NOMO-1 (cell line): Measurements from ENCODE around the gene KIAA0319L.
"Not testable (repeated sequence)": the region's sequence is repeated elsewhere in the genome, so short reads cannot be mapped to it uniquely, and the experiment has no call there.

ENCODE experiments used
- DNase-seq, 2 experiments: peaks; one replicate each; lab custom pipeline; 2025; ENCODE audit not compliant: unreplicated experiment in 2 of 2; lab: John Stamatoyannopoulos, UW

Gene KIAA0319L

DNA sequence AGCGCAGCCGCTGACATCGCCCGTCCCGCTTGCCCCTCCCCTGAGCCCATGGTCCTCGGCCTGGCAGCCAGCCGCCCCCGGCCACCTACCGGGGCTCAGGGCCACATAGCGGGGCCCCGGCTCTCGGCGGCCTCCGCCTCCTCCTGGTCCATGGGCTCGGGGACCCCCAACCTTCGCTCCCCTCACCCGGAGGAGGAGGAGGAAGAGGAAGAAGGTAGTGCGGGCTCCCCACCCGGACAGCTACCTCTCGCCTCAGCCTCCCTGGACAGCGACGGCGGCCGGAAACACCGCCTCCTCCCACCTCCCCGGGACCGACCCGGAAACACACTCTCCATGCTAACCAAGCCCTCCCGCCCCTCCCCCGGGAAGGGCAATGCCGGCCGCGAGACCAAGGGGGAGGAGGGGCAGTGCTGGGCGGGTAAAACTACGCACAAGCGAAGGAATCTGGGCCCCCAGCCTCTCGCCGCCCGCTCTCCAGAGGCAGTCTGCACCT is at the start of gene KIAA0319L:
Gene KIAA0319L, minus strand, starts transcription at position 286 of the 493 bp plus-strand sequence. CDS start 2,912 bp downstream, outside the sequence.
- DNase-seq: peak; percentile 85 to 87

DNA sequence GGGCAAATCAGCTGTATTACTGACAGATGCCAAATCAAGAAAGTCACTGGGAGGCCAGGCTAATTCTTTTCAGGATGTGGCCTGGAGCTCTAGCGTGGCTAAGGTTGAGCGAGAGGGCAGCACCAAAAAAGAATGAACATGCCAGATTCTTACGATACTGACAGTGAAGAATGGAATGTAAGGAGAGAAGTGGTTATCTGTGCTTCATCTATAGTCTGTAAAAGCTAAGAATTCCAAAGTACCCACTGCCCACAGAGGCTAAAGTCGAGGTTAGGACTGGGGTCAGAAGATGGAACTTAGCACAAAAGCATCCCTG is 48.6 kb upstream of the KIAA0319L start:
- DNase-seq: no peak

DNA sequence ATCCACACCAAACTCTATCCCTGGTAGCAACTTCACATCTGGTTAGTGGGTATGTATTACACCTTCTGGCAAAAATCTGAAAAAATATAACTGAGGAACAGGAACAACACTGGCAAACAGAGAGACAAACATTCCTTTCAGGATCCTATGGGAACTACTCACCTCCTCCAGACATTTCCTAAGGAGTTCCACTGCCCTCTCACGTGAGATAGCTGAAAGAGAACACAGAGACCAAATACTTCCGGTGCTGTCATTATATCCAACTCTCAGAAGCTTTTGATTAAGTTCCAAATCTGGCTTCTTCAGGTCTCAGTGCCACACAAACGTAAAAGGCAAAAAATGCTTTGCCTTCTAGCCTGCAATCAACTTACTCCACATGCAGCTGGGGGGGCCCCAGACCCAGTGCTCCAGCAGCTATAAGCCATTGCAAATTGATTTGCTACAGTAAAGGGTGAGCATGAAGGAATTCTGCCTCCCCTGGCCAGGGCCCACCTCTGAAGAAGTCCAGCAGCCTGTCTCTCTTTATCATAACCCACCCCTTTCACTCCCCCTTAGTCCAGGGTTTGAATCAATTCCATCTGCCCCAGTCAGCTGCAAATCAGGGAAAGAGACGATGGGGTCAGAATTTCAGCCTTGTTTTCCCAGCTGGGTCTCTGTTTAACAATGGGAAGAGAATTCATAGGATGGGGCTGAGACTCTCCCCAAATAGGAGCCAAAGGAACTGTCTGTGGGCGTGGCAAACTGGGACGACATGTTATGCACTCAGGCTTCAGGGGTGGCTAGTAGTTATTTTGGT is 48.1 kb upstream of the KIAA0319L start:
- no peak for DNase-seq

DNA sequence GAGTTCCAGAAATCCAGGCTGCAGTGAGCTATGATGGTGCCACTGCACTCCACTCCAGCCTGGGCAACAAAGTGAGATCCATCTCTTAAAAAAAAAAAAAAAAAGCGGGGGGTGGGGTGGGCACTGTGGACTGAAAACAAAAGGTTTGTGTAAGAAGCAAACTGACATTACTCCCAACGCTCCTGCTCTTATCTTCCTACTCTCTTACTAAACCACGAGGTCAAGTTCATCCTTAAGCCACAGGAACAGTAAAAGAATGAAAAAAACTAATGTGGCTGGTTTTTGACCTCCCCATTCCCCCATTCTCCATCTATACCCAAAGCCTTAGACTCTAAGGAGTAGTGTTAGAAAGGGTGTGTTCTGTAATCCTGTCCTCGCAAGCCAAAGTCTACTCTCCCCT is 46.7 kb upstream of the KIAA0319L start:
- DNase-seq: no peak

DNA sequence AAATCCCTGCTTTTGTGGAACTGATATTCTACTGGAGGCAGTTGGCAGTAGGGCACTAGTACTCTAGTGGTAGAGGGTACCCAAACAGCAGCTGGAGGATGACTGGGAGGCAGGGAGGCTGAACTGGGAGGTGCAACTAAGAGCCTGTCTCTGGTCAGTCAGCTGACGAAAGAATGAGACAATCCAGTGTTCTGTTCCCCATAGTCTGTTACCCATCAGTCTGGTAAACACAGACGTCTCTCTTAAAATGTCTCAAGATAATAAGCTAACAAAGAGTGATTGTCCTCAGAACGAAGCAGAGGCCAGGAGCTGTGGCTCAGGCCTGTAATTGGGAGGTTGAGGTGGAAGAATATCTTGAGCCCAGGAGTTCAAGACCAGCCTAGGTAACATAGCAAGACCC is 46.3 kb upstream of the KIAA0319L start:
- no peak for DNase-seq

DNA sequence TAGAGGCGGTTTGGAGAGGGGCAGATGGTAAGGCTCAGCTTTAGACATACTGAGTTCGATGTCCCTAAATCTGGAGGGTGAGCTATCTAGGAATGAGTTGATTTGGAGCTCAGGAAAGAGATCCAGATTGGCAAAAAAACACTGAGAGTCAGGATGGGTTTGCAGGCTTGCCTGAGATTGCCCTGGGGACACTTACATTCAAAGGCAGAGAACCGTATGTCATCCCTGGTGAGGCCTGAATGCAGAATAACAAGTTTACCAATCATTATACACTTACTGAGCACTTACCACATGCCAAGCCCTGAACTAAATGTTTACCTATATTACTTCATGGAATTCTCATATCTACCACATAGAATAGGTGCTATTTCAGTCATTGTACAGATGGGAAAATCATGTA is 43.4 kb upstream of the KIAA0319L start:
- DNase-seq: no peak

DNA sequence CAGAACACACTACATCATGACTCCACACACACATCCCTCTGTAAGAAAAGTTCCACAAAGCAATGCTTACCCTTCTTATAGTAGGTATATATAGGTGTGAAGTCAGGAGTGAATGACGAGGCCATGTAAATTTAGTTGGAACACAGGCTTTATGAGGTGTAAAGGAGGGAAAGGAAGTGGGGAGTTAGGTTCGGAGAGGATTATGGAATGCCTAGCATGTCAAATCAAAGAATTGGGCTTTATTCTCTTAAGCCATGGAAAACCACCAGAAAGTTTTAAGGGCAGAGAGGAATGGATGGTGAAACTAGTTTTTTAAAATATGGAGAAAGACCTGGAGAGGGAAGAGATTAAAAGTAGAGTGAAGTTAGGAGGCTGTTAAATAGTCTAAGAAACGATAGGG is 42.2 kb upstream of the KIAA0319L start:
- DNase-seq: no peak

DNA sequence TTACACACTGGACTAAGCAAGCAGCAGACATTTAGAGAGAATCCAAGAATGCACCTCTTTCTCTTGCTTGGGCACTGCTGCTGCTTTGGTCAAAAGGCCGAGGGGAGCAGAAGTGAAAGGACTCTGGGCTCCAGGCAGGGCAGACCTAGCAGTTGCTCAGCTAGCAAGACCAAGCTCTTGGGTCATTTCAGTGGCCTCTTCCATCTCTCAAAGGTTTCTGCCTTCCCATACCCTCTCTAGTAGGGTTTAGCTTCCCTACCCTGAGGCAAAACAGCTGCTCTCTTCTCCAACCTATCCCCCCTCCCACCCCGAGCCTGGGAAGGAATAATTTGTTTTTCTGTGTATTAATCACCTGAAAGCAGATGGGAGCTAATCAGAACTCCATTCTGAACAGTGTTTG is 41.7 kb upstream of the KIAA0319L start:
- DNase-seq: no peak

DNA sequence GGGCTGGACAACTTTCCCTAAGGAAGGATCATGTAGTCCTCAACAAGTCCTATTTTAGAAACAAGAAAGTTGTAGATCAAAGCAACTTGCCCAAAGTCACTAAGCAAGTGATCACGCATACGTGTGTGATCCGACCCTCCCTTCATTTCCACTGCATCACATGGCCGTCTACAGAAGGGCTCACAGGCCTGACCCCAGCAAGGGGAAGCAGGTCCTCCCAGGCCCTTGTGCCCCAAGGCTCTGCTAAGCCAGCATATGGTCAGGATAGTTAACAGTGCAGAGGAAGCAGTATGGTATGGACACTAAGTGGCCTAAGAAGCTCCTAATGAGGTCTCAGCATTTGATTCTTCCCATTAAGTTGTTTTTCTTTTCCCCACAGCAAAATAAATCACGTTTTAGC is 40.7 kb upstream of the KIAA0319L start:
- no peak for DNase-seq

DNA sequence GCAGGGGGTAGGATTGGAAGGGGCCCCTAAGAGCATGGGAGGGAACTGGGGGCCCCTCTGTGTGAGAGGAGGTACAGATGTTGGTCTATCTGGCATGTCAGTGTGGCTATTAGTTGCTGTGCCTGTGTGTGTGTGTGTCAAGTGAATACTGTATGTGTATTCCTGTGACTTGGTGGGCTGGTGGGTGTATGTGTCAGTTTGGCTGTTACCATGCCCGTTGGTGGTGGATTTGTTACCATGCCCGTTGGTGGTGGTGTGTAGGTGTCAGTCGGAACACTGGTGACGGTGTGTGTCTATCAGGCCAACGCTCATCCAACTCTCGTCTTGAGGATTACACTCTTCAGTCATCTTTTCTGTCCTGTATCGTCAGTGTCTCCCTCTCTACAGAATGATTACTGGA is 38.5 kb upstream of the KIAA0319L start:
- DNase-seq: no peak

DNA sequence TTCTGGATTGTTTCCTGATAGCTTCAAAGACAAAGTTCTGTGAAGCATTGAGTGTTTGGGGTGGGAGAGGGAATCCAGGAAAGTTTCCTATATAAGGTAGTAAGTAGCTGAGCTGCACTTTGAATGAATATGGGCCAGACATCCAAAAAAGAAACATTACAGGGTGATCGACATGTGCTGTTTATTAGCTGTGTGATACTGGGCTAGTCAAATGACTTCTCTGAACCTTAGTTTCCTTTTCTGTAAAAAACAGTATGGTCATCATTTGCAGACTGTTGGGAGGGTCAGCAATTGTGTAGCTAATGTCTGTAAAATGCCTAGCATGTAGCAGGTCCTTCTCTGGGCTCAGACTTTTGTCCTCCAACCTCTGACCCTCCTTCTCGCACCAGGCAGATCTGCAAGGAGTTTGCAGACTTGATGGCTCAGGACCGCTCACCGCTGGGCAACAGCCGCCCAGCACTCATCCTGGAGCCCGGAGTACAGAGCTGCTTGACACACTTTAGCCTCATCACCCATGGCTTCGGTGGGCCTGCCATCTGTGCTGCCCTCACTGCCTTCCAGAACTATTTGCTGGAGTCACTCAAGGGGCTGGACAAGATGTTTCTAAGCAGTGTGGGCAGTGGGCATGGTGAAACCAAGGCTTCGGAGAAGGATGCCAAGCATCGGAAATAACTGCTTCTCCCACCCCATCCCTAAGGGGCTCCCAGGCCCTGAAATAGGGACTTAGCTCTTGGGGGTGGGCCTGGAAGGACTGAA is 37.0 kb upstream of the KIAA0319L start:
- no peak for DNase-seq

DNA sequence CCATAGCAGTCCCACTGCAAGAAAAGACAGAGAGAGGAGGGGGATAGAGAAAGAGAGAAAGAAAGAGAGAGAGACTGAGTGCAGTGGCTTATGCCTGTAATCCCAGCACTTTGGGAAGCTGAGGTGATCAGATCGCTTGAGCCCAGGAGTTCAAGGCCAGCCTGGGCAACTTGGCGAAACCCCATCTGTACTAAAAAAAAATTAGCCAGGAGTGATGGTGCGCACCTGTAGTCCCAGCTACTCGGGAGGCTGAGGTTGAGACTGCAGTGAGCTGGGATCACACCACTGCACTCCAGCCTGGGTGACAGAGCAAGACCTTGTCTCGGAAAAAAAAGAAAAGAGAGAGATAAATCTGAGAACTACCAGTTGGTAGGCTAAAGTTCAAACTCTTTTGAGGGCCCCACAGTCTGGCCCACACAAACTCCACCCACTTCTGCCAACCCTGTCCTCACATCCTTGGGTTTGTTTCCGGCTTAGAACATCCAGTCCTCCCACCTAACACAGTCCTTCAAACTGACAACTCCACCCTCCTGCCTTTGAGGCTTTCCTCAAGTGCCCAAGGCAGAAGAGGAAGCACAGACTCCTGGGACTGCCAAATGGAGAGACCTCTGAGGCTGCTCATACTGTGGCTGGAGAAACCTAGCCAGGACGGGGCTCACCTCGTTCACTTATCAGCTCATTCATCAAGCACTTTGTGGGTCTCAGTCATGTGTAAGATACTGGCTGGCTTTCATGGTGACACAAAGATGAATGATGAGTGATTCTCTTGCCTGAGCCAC is 36.0 kb upstream of the KIAA0319L start:
- no peak for DNase-seq

DNA sequence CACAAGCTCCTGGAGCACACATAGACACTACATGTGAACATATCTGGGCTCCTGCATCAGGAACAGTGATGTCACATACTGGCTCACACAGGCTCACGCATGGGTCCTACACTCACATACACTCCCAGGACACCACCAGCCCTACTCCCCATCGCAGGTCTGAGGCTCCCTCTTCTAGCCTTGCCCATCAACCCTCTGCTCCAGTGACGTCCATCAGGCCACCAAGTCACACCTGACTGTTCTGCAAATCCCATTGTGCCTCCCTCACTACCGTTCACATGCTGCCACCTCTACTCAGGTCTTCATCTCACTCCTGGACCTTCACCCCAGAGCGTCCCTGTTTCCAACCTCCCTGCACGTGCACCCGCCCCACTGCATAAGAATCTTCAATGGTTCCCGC is 34.0 kb upstream of the KIAA0319L start:
- no peak for DNase-seq

DNA sequence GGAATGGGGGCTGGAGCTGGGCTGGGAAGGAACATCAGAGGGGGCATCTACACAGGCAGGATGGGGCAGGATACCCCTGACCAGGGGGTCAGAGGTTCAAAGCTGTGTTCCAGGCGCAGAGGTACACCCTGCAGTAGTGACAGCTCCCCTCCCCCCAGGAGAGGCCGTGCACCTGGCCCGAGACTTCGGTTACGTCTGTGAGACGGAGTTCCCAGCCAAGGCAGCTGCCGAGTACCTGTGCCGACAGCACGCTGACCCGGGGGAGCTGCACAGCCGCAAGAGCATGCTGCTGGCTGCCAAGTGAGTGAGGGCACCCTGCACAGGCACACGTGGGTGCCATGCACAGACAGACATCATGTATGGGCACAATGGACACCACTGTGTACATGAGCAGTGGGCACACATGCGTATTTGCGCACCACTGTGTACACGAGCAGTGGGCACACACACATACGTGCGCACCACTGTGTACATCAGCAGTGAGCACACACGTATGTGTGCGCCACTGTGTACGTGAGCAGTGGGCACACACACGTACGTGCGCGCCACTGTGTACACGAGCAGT is 33.4 kb upstream of the KIAA0319L start:
- DNase-seq: no peak

DNA sequence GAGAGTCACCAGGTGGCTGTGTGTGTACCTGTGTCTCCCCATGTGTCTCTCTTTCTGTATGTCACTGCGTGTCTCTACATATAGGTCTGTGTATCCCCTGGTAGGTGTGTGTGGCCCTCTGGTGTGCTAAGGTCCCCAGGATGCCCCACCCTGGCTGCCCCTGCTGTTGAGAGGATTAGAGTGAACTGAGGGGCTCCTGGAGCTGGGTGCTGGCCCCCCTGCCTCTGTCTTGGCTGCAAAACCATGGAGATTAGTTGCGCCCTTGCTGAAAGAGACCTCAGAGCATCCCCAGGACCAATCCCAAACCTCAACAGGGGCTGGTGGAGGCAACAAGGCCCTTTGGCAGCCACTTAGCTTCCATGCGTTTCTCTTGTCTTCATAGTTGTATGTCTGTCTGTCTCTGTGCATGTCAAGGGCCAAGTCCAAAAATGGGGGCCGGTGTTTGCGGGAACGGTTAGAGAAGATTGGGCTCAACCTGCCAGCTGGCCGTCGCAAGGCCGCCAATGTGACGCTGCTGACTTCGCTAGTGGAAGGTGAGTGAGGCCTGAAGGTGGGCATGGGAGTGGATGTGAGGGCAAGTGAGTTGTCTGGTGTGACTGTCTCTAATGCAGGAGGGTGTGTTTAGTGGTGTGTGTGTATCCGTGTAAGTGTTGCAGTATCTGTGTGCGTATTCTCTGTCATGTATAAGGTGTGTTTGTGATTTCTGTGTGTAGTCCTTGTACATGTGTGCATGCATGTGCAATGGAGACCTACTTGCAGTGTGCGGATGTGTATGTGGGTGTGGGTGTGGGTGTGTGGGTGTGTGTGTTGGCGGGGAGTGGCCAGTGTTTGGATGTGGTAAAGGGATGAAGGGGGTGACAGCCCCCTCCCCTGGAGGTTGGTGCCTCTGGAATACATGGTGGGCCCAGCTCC is 32.6 kb upstream of the KIAA0319L start:
- no peak for DNase-seq

DNA sequence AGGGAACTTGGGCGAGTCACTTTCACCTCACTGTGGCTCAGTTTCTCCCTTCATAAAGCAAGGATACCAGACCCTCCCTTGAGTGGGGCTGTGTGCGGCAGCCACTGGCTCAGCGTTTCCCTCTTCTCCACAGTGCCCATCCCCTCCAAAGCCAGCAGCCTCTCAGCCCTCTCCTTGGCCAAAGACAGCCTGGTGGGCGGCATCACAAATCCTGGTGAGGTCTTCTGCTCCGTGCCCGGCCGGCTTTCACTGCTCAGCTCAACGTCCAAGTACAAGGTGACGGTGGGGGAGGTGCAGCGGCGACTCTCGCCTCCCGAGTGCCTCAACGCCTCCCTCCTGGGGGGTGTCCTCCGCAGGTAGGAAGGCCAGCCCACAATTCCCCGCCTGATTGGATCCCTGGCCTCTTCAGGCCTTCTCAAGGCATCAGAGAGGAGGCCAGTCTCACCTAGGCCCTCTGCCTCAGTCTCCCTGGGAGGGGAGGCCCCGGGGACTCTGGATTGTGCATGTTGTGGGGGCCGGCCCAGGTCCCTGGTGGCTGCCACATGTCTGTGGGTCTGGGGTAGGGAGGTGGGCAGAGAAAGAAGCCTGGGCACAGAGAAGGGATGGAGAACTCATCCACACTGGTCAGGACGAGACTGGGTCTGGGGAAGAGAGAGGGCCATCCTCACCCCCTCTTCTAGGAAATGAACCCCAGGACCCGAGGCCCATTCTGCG is 31.2 kb upstream of the KIAA0319L start:
- DNase-seq: no peak

DNA sequence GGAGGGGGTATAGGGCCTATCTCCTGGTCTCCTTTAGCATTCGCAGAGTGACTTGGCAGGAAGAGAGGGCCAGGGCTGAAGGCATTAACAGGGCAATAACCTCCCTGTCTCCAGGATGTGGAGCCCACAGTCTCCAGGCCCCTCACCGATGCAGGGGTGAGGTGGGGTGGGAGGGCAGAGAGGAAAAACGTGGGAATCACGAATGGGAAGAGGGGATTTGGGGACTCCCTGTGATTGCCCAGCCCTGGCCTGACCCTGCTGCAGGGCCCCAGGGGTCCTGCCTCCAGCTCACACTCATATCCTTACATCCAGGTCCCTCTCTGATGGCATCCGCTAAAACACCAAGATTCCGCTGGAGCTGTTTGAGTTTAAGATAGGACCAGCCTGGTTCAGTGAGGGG is 30.5 kb upstream of the KIAA0319L start:
- no peak for DNase-seq

DNA sequence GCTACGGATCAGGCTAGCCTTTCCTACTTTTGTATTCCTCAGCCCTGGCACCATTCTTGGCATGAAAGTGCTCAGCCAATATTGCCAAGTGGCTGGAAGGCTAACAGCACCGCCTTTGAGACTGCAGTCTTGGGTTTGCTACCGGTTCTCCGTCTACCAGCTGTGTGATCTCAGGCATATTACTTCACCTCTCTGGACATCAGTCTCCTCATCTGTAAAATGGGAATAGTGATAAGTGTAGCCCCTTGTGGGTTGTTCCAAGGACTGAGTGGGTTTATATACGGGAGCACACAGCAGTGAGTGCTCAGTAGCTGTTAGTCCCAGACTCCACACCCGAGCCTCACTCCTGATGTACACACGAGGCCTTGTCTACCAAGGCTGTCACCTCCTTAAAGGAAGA is 29.6 kb upstream of the KIAA0319L start:
- no peak for DNase-seq

DNA sequence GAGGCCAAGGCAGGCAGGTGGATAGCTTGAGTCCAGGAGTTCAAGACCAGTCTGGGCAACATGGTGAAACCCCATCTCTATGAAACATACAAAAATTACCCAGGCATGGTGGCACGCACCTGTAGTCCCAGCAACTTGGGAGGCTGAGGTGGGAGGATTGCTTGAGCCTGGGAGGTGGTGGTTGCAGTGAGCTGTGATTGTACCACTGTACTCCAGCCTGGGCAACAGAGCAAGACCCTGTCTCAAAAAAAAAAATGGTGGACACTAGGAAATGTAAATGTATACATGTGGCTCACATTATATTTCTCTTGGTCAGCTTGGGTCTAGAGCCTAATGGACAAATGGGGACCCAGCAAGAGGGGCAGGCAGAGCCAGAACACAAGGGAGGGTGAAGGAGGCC is 28.6 kb upstream of the KIAA0319L start:
- DNase-seq: not testable (repeated sequence)
